Left cardiac atrium (tissue), 4 donors: ENCODE results near the gene HSD17B7. TPM values are rescaled to one million over a fixed set of nuclear protein-coding genes. Genes with fewer than 3 reads are reported as not detected.

ENCODE experiments used
- ATAC-seq, 2 donors: fragments of 200-7000 bp; cut with Tn5 transposase; one replicate each; pipeline ENCODE4 v1.9.1; 2020; ENCODE audit warnings: mild to moderate bottlenecking in 2 of 2, moderate library complexity in 2 of 2
- DNase-seq: peaks from one replicate; pipeline ENCODE4 v3.0.0-alpha.2; 2020
- intact Hi-C, 2 donors: fragments of 100-400 bp; cut with DNase I; formaldehyde crosslinking; loops; one replicate each; pipeline versions ENCODE4 v1.14.1 to v1.15.1; 2022 to 2023
- total RNA-seq, 2 donors: library from RNA; stranded (reverse); fragmentation: NEBNext Ultra II Directional; extraction: Animal tissue kit (Norgen Biotek cat#: 25700); gene quantifications; one replicate each; pipeline ENCODE4 v1.2.1, GENCODE V29; 2021
- donor health status: DM: no; HTN: yes; CAD: no.
- donor health status: DM: no; HTN: yes; CAD: no; lungs with severe emphysema.
- donor health status: DM: yes; HTN: yes; CAD: no.
- donor health status: Dilated cardiomyopathy.

The HSD17B7 gene
- total RNA-seq, 2 donors from 2014 or later: 6.2 to 8.6 TPM

GRCh38 chr1:162847839-162848453 is 57.4 kb downstream of the HSD17B7 start:
- ATAC-seq (peak in 1 of 2 donors; percentile 39), DNase-seq (peak; percentile 84)
- intact Hi-C loops: no loop called here

DNA sequence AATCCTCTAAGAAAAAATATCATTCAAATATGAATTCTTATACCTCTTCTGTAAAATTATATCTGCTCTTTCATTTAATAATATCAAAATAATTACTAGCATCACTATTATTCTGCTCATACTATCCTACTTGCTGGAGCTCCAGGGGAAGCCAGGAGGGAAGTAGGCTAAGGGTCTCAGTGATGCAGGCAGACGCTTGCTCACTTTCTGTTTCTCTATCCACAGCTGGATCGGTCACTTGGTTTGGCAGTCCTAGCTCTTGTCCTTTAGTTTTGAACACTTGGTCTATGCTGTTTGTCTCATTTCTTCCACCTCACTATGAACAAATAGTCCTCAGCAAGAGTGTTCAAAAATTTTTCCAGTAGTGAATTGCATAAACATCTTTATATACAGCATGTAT is 59.2 kb downstream of the HSD17B7 start:
- no peak for ATAC-seq
- DNase-seq: no peak
- intact Hi-C loops: loop anchor here in 1 of 2 donors (5.0 kb wide), 1 partner anchor 468 kb away; no protein-coding TSS in a partner anchor

DNA sequence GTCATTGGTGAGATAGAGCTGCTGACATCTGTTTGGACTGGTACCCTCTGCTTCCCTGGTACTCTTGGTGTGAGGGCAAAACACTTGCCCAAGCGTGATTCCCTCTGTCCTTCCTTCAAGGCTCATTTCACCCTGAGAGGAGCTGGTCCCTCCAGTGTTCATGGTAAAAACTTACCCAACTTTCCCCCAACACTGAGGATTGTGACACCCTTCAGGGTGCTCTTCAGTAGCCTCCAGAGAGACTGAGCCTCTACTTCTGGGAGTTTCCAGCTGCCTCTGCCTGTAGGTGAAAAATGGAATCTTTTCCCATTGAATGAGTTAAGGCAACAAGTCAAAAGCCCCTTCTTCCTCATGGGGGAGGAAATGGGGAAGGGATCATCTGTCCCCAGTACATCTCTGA is 60.8 kb downstream of the HSD17B7 start:
- DNase-seq: no peak
- intact Hi-C loops: loop anchor here in 1 of 2 donors (5.0 kb wide), 1 partner anchor 466 kb away; no protein-coding TSS in a partner anchor
- no peak for ATAC-seq

GRCh38 chr1:162854245-162854882 is 63.9 kb downstream of the HSD17B7 start:
- DNase-seq (peak; percentile 58), ATAC-seq (peak in 1 of 2 donors; percentile 66)

GRCh38 chr1:162855461-162856150 is 65.1 kb downstream of the HSD17B7 start:
- intact Hi-C loops: loop anchor here in 1 of 2 donors (5.0 kb wide), 1 partner anchor 317 kb away; no protein-coding TSS in a partner anchor
- DNase-seq (no peak), ATAC-seq (no peak)

More at GRCh38 chr1:162854245-162854882, 63.9 kb downstream of the HSD17B7 start:
- intact Hi-C loops: loop anchor here in 1 of 2 donors (5.0 kb wide), 1 partner anchor 463 kb away; no protein-coding TSS in a partner anchor

- intact Hi-C loops: loop anchor here in 1 of 2 donors (5.0 kb wide), 1 partner anchor 316 kb away; no protein-coding TSS in a partner anchor
- ATAC-seq: no peak
- no peak for DNase-seq
Measured at GRCh38 chr1:162856260-162856659, 65.8 kb downstream of the HSD17B7 start.

DNA sequence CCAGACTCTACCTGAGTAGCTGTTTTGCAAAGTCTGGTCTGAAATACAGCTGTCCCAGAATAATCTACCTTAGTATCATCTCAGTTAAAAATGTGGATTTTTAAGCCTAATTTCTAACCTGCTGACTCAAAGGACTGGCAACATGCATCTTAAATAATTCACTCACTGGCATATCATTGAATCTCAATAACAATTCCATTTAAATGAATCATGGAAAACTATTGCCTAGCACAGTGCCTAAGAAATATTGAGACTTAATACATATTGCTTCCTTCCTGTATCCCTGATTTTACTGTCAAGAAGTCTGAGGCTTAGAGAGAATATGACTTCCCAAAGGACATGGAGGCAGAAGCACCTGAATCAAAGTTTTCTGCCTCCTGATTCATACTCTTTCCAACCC is 67.3 kb downstream of the HSD17B7 start:
- no peak for DNase-seq
- ATAC-seq: no peak
- intact Hi-C loops: loop anchor here in 1 of 2 donors (5.0 kb wide), 1 partner anchor 314 kb away; no protein-coding TSS in a partner anchor

- ATAC-seq (no peak), DNase-seq (no peak)
- intact Hi-C loops: loop anchor here in 1 of 2 donors (5.0 kb wide), 1 partner anchor 313 kb away; no protein-coding TSS in a partner anchor
Measured at GRCh38 chr1:162859191-162859590, 68.7 kb downstream of the HSD17B7 start.

DNA sequence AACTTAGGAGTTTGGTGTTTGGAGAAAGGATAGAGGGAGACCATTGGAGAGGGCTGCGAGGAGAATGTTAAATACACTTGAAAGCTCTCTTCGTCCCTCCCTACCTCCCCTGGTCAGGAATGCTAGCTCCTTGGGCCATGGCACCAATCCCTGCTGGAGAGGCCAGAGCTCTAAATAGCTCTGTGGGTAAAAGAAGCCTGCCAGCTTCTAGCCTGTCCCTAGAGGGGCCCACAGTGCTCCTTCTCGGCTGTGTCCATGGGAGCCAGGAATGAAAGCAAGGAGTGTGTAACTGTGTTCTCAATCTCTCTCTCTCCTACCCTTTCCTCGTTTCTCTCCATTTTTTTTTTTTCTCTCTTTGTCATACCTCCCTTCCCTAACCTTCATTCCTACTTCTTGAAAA is 70.6 kb downstream of the HSD17B7 start, which contains the start of gene CCDC190:
CCDC190 (minus strand) TSS at position 75 of the 400 bp plus-strand sequence. CDS start 1,529 bp downstream, outside the sequence.
- intact Hi-C loops: no loop called here
- ATAC-seq (peak; percentile 83 to 97), DNase-seq (peak; percentile 24)

DNA sequence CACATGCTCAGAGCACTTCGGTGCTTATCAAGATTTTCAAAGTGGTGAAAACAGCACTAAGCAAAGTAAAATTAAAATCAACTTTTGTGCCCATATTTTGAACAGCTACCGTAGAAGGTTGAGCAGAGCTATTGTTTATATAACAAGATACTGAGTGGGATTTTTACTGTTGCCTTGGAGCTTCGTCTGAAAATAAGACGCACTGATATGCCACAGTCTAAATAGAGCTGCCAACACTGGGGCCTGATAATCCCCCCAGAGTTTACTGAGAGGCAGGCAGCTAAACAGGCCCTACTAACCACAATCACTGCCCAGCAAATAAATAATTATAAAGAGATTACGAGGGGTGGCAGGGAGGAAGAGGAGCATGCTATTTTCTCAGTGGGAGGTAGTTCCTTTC is 71.1 kb downstream of the HSD17B7 start:
- ATAC-seq: no peak
- intact Hi-C loops: no loop called here
- no peak for DNase-seq

Other genes with a start within 250 kb of the HSD17B7 start
- gene UAP1, start 229.0 kb upstream of the HSD17B7 start, total RNA-seq: 10 to 100 TPM; 36.8 to 70.3 TPM
- 10 to 100 TPM; 75.1 to 80.3 TPM for gene DDR2, start 158.2 kb upstream of the HSD17B7 start, total RNA-seq
- under 1 TPM in 1 of 2 donors, not detected in 1; 0.41 TPM for gene CCDC190, start 70.5 kb downstream of the HSD17B7 start, total RNA-seq